ENCODE data around the gene RASSF1. TPM values are rescaled to one million over a fixed set of nuclear protein-coding genes. Genes with fewer than 3 reads are reported as not detected.

RASSF1 gene
- total RNA-seq, 2 experiments from 2014 or later: 68.0 to 71.2 TPM

DNA sequence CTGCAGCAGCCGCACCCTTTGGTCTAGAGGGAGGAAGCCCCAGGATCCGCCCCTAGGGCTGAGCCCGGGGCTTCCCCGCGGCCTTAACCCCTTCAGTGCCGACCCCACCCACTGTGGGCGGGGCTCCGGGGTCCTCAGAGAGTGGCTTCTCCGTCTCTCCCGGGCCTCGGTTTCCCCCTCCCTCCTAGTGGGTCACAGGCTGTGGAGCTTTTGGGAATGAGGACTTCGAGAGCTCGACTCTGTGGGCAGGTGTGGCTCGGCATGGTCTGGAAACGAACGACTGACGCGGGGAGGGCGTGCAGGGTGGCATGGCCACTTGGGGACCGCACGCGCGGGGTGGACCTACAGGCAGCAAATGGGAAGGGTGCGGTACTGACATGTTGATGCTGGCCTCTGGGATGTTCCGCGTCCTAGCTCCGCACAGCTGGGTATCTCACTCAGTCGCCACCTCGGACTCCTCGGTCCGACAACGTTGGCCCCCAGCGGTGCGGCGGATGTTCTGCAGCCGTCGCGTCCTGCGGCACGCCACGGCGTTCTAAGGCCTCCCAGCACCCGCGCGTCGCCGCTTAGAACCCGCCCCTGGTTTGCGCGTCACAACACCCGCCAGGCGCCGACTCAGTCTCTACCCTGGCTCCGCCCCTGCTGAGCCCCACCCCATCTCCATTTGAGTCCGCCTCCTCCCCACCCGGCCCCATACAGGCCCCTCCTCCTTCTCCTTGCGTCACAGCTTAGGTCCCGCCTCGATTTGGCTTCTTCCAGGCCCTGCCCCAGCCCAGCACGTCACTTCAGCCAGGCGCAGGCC is 41.6 kb downstream of the RASSF1 start, which contains the start of the genes HYAL3 and NAA80:
Gene HYAL3, minus strand, starts transcription at position 570 of the 802 bp plus-strand sequence. CDS start 3,803 bp downstream, outside the sequence.
Gene NAA80, minus strand, starts transcription at position 570 of the 802 bp plus-strand sequence. CDS start 1,942 bp downstream, outside the sequence.
- no peaks in the 10 kb centered on the region for H3K36me3 ChIP-seq (ENCODE audit: insufficient read depth, low read length)
- peaks cover 31% of the 10 kb centered on the region for H3K4me1 ChIP-seq (ENCODE audit: insufficient read depth, low read length)
- H3K4me1 Mint-ChIP-seq (ENCODE audit: low read depth): peaks cover 30% of the 10 kb centered on the region
- H3K9me3 ChIP-seq (ENCODE audit: control insufficient read depth in 1 of 2, insufficient read depth in 1 of 2, low read length in 2 of 2): no peaks in the 10 kb centered on the region
- peak within 1 kb of the TSS; percentile 82 for H3K4me3 ChIP-seq (ENCODE audit: low read length)
- no peaks in the 10 kb centered on the region for H3K27me3 Mint-ChIP-seq
- H3K4me3 Mint-ChIP-seq: peak within 1 kb of the TSS; percentile 99
- H3K27ac ChIP-seq (ENCODE audit: low read depth in 1 of 2, low read length in 2 of 2): peak within 1 kb of the TSS; percentile 89 to 94
- ChIA-PET CTCF (interaction anchor here (0.8 to 2.9 kb wide), 11 partner anchors 21 to 292 kb away, joined by 3 to 18 read pairs (median 4); partner anchors contain the start of gene TMEM115), POLR2A (interaction anchor here (0.7 to 3.4 kb wide), 22 partner anchors 14 to 370 kb away, joined by 3 to 54 read pairs (median 6); partner anchors contain the start of genes CYB561D2, GNAI2, MON1A and NPRL2)
- peak; percentile 56 for TF ChIP-seq CTCF (IDR thresholded peaks at IDR 0.05)
- peaks cover 7% of the 10 kb centered on the region for H3K36me3 Mint-ChIP-seq (ENCODE audit: low read depth)
- H3K27me3 ChIP-seq (ENCODE audit: control insufficient read depth in 1 of 2, insufficient read depth in 2 of 2, low read length in 2 of 2): no peaks in the 10 kb centered on the region
- ATAC-seq (ENCODE audit: poor library complexity): peak; percentile 83
- H3K9me3 Mint-ChIP-seq: no peaks in the 10 kb centered on the region
- peak within 1 kb of the TSS; percentile 99 for H3K27ac Mint-ChIP-seq
- DNase-seq: peak; percentile 98 to 100 (median 99)
- intact Hi-C loops (cut with DNase I, micrococcal nuclease): loop anchor here (1.0 to 5.0 kb wide), 7 partner anchors 22 to 887 kb away; partner anchors contain the start of genes GNAI2 (in 1 of the 2), RHOA (in 1 of the 2), TCTA (in 1 of the 2) and TMEM115 (in 1 of the 2)

- DNase-seq (peak in 1 of 14 experiments; percentile 24), ATAC-seq (ENCODE audit: poor library complexity) (no peak)
- Histone ChIP-seq H3K4me1 (ENCODE audit: insufficient read depth, low read length) (peaks cover 31% of the 10 kb centered on the region), H3K27ac (ENCODE audit: low read depth in 1 of 2, low read length in 2 of 2) (peak overlapping the region; percentile 89 to 94), H3K27me3 (ENCODE audit: control insufficient read depth in 1 of 2, insufficient read depth in 2 of 2, low read length in 2 of 2) (no peaks in the 10 kb centered on the region), H3K4me3 (ENCODE audit: low read length) (peak overlapping the region; percentile 82), H3K9me3 (ENCODE audit: control insufficient read depth in 1 of 2, insufficient read depth in 1 of 2, low read length in 2 of 2) (no peaks in the 10 kb centered on the region), H3K36me3 (ENCODE audit: insufficient read depth, low read length) (no peaks in the 10 kb centered on the region)
- intact Hi-C loops (cut with DNase I, micrococcal nuclease): loop anchor here (1.0 to 5.0 kb wide), 6 partner anchors 23 to 886 kb away; partner anchors contain the start of genes GNAI2 (in 1 of the 2), RHOA (in 1 of the 2), TCTA (in 1 of the 2) and TMEM115 (in 1 of the 2)
- H3K4me1 Mint-ChIP-seq (ENCODE audit: low read depth): peaks cover 32% of the 10 kb centered on the region
- CTCF ChIA-PET: interaction anchor here (0.8 to 2.9 kb wide), 8 partner anchors 23 to 104 kb away, joined by 3 to 18 read pairs (median 6); no protein-coding TSS in a partner anchor
- peak overlapping the region; percentile 99 for H3K4me3 Mint-ChIP-seq
- no peak for TF ChIP-seq CTCF (IDR thresholded peaks at IDR 0.05)
- H3K27me3 Mint-ChIP-seq: no peaks in the 10 kb centered on the region
- no peaks in the 10 kb centered on the region for H3K9me3 Mint-ChIP-seq
- peak overlapping the region; percentile 99 for H3K27ac Mint-ChIP-seq
- peaks cover 7% of the 10 kb centered on the region for H3K36me3 Mint-ChIP-seq (ENCODE audit: low read depth)
- POLR2A ChIA-PET: interaction anchor here (1.2 to 3.4 kb wide), 12 partner anchors 14 to 103 kb away, joined by 4 to 54 read pairs (median 10); partner anchors contain the start of genes CYB561D2, GNAI2, NPRL2 and RASSF1
These were observed 42.5 kb downstream of the RASSF1 start for GRCh38 chr3:50297896-50298725.

All from CD4-positive, alpha-beta T cell (primary cell).